Measurements from ENCODE around the gene RTN4IP1.

DNA sequence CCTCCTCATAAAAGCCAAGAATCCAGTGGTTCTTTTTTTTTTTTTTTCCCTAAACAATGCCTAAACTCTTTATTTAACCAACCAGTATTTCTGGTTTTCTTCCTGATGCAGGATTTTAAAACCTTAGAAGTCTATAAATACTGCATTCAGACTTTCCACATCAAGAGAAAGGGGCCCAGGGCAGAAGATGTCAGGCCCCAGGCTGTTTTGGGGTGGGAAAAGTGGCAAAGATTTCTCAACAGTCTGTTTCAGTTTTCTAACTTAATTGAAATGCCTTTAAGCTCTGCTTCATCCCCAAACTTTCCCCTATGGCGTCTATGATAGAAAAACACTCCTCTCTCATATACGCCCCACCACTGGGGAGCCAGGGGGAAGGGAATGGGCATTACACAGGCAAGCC, 33.2 kb upstream of the RTN4IP1 start:
- TF ChIP-seq, protein P1, sequence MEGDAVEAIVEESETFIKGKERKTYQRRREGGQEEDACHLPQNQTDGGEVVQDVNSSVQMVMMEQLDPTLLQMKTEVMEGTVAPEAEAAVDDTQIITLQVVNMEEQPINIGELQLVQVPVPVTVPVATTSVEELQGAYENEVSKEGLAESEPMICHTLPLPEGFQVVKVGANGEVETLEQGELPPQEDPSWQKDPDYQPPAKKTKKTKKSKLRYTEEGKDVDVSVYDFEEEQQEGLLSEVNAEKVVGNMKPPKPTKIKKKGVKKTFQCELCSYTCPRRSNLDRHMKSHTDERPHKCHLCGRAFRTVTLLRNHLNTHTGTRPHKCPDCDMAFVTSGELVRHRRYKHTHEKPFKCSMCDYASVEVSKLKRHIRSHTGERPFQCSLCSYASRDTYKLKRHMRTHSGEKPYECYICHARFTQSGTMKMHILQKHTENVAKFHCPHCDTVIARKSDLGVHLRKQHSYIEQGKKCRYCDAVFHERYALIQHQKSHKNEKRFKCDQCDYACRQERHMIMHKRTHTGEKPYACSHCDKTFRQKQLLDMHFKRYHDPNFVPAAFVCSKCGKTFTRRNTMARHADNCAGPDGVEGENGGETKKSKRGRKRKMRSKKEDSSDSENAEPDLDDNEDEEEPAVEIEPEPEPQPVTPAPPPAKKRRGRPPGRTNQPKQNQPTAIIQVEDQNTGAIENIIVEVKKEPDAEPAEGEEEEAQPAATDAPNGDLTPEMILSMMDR (IDR thresholded peaks at IDR 0.05; ENCODE audit: low read length): no peak
- no peak for TF ChIP-seq EZH2 (IDR thresholded peaks at IDR 0.05; ENCODE audit: borderline replicate concordance, low read length)
